ENCODE results near the gene LPIN1.

- TF ChIP-seq, protein P1, sequence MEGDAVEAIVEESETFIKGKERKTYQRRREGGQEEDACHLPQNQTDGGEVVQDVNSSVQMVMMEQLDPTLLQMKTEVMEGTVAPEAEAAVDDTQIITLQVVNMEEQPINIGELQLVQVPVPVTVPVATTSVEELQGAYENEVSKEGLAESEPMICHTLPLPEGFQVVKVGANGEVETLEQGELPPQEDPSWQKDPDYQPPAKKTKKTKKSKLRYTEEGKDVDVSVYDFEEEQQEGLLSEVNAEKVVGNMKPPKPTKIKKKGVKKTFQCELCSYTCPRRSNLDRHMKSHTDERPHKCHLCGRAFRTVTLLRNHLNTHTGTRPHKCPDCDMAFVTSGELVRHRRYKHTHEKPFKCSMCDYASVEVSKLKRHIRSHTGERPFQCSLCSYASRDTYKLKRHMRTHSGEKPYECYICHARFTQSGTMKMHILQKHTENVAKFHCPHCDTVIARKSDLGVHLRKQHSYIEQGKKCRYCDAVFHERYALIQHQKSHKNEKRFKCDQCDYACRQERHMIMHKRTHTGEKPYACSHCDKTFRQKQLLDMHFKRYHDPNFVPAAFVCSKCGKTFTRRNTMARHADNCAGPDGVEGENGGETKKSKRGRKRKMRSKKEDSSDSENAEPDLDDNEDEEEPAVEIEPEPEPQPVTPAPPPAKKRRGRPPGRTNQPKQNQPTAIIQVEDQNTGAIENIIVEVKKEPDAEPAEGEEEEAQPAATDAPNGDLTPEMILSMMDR (IDR thresholded peaks at IDR 0.05), result no peak
- TF ChIP-seq POLR2AphosphoS5 (IDR thresholded peaks at IDR 0.05), result no peak
- TF ChIP-seq POLR2A (IDR thresholded peaks at IDR 0.05; ENCODE audit: low read depth), result no peak
- no peak for TF ChIP-seq EP300 (IDR thresholded peaks at IDR 0.05)
These were observed 22.3 kb upstream of the LPIN1 start for GRCh38 chr2:11724151-11724550.

Data from esophagus muscularis mucosa (tissue), 4 donors.